Measurements from ENCODE around the gene PLPP6.

PLPP6 gene

GRCh38 chr9:4700091-4700490, 38.0 kb downstream of the PLPP6 start:
- DNase-seq (ENCODE audit: low spot score) = no peak

- no peak for DNase-seq (ENCODE audit: low spot score)
Observed at GRCh38 chr9:4700932-4701331, 38.8 kb downstream of the PLPP6 start.

GRCh38 chr9:4701526-4701925, 39.4 kb downstream of the PLPP6 start:
- DNase-seq (ENCODE audit: low spot score) = no peak

GRCh38 chr9:4704129-4704528, 42.0 kb downstream of the PLPP6 start:
- DNase-seq (ENCODE audit: low spot score) = no peak

- no peak for DNase-seq (ENCODE audit: low spot score)
Observed at GRCh38 chr9:4706021-4706420, 43.9 kb downstream of the PLPP6 start.

GRCh38 chr9:4706971-4707622, 45.0 kb downstream of the PLPP6 start:
- DNase-seq (ENCODE audit: low spot score) = no peak

GRCh38 chr9:4709380-4709779, 47.3 kb downstream of the PLPP6 start:
- DNase-seq (ENCODE audit: low spot score) = no peak

- DNase-seq (ENCODE audit: low spot score) = no peak
Observed at GRCh38 chr9:4713849-4714248, 51.8 kb downstream of the PLPP6 start.

- no peak for DNase-seq (ENCODE audit: low spot score)
Observed at GRCh38 chr9:4714266-4715016, 52.3 kb downstream of the PLPP6 start.

Measured in AG08395 (cell line).